Activated CD8-positive, alpha-beta memory T cell treated with anti-CD3 and anti-CD28 coated beads, Interleukin-2, amount 50 U/mL, for 24 hours (primary cell): ENCODE data around the gene BLZF1.
"Not testable (repeated sequence)": the region's sequence is repeated elsewhere in the genome, so short reads cannot be mapped to it uniquely, and the experiment has no call there.

Source experiments
- DNase-seq: peaks from one replicate; pipeline ENCODE4 v3.0.0-alpha.2; 2020; ENCODE audit errors: extremely low read depth

BLZF1 gene, protein sequence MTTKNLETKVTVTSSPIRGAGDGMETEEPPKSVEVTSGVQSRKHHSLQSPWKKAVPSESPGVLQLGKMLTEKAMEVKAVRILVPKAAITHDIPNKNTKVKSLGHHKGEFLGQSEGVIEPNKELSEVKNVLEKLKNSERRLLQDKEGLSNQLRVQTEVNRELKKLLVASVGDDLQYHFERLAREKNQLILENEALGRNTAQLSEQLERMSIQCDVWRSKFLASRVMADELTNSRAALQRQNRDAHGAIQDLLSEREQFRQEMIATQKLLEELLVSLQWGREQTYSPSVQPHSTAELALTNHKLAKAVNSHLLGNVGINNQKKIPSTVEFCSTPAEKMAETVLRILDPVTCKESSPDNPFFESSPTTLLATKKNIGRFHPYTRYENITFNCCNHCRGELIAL

DNA sequence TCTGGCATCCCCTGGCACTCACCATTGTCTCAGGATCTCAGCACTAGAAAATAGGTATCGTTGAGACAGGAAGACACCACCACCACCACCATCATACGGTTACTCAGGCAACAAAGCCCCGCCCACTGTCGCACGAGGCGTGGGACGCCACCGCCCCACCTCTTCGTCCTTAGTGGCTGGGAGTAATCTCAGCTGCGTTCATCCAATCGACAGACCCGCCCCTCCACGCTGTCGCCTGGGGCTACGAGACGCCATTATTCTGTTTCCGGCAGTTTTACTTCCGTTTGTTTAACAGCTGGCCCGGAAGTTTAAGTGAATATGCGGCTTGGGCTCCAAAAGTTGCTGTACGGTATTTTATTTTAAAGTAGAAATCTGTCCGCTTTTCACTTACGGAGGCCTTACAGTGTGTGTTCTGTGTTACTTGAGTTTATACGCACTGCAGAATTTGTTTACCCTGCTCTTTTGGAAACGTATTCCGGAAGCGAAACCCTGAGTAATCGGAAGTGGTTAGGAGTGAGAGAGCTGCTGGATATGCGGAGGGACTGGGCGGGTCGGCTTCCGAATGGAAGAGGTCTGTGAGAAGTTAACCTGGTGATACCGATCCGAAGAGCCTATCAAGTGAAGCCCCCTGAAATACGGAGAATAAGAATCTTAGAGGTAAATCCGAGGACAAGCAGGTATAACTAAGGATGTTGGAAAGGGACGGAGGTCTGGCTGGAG is at the start of gene BLZF1, which contains the start of gene NME7:
TSS of gene BLZF1 (plus strand) at position 510 of the 720 bp plus-strand sequence. CDS start 1,328 bp downstream, outside the sequence.
TSS of gene NME7 (minus strand) at position 112 of the 720 bp plus-strand sequence. CDS start at position 25, 87 bp downstream.
- DNase-seq = peak; percentile 98

DNA sequence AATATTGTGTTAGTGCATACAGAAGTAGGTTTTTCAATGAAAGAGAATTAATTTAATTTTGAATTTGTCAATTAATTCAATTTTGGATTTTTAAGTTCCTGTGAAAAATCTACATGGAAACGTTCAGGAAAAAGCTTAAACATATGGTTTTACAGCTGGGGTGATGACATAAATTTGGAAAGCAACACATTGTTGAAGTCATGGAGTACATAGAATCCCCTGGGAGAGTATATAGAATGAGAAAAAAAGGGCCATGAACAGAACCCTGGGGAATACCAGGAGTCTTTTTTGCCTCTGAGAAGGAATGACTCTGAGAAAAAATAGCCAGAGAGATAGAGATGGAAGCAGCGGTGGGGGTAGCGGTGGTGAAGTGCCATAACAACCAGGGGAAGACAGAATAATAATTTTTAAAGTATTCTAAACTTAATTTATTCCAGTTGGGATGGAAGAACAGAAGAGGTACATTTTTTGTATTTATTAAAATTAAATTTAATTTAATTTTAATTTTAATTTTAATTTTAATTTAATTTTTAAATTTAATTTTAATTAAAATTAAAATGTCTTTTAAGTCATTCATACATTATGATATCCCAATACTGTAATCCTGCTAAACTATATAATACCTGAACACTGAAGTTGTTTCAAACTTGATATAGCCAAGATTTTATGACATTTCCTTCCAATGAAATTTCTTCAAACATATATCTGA is 49.3 kb upstream of the BLZF1 start:
- no peak for DNase-seq

DNA sequence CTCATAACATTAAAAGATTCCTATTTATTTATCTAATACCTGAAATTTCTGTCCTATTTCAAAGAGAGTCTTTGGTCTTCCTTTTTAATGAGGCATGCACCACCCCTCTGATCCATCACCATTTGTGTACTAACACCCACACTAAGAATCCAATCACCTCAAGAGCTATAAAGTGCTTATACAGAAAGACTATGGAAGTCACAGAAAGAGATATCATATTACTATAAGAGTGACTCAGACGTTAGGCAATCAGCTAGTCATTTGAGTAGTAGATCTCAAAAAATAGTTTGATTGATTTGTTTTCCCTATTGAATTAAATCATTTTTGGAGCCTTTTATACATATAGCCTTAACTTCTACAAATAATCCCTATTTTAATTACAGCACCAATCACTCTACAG is 46.5 kb upstream of the BLZF1 start:
- no peak for DNase-seq

DNA sequence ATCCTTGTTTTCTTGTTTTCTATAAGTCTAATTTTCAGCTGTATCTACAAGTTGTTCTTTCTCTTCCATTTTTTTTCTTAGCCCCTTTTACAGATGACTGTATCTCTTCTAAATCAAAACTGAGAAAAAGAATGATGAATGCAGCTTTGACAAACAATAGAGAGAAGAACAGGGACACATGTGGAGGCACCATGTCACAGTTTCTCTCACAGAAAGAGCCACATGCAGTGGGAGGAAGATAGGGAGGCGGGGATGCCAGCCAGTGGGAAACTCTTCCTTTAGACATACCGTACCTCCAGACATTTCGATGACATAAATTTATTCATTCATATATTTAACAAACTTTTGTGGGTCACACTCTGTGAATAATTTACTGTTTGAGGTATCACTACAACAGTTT is 45.9 kb upstream of the BLZF1 start:
- no peak for DNase-seq

DNA sequence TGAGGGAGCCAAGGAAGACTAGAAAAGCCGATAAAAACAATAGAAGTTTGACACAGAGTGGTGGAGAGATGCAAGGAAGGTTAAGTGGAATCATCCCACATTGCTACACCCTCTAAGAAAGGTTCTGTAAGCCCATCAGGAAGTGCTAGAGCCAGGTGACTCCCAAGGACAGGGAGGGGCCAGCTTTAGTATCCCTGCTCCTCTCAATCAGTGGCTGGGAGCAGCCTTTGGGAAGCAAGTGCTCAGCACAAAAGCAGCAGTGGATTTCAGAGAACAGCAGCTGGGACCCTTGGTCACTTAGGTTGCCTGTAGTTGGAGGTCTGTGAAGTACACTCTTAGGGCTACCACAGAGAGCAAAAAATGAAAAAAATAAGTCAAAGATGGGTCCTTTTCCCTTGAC is 42.9 kb upstream of the BLZF1 start:
- no peak for DNase-seq

DNA sequence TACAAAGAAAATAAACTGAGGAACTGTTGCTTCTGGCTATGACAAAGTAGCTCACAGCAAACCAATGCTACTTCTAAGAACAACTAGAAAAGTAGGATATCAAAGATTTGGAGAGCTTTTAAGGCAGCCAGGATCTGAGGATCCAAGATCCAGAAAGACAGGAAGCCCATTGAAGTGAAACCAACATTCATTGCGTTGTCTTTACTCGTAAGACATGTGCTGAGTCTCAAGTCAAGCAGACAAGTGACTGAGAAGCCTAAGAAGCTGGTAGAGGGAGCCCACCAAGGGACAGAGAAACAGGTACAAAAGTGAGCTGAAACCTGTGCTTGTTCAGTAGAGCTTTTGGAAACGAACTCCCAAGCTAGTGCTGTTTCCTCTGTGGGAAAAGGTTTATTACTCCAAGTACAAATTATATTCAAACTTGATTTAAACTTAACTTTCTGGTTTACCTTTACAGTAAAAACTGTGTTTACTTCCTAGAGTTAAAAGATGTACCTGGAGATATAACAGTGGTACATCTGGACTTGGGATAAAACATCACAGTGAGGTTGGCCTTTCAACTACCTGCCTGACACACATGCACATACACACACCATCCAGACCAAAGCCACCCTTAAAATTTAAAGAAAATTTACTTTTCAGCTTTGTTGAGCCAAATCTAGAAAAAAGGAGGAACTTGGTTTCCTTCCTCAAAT is 41.6 kb upstream of the BLZF1 start:
- no peak for DNase-seq

DNA sequence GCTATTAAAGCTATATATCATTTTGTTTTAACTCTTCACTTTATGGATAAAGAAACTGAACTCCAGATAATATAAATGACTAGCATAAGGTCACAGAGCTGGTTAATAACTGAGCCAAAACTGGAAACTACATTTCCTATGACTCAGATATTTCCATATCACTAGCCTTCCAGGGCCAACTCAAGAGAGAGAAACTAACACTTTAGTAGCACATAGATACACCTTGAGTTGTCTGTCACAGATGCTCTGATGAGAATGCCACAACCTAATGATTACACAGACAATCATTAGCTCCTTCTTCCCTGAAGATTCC is 41.1 kb upstream of the BLZF1 start:
- DNase-seq = no peak

DNA sequence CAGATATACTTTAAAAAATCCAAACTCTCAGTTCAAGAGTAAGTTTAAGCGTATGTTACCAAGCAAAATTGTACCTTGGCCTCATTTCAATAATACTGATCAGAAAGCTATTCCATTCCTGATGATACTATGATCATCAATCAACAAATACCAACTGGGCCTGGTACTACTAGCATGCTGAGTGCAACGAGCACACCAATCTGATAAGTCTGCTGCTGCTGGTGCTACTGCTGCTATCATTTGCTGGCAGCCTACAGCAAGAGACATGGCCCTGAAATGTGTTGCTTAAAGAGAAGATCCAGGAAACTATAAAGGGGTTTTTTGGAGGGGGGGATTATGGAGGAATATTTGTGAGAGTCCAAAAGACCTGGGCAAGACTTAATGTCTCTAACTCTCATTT is 40.1 kb upstream of the BLZF1 start:
- no peak for DNase-seq

DNA sequence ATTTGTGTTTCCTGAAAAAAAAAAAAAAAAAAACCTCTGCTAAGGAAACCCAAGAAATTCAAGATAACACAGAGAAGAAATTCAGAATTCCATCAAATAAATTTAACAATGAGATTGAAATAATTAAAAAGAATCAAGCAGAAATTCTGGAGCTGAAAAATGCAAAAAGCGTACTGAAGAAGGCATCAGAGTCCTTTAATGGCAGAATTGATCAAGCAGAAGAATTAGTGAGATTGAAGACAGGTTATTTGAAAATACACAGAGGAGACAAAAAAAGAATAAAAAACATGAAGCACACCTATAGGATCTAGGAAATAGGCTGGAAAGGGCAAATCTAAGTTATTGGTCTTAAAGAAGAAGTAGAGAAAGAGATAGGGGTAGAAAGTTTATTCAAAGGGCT is 38.6 kb upstream of the BLZF1 start:
- no peak for DNase-seq

DNA sequence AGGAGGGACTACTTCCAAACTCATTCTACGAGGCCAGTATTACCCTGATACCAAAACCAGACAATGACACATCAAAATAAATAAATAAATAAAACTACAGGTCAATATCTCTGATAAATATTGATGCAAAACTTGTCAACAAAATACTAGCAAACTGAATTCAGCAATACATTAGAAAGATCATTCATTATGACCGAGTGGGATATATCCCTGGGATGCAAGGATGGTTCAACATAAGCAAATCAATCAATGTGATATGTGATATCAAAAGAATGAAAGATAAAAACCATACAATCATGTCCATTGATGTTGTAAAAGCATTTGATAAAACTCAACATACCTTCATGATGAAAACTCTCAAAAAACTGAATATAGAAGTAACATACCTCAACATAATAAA is 37.1 kb upstream of the BLZF1 start:
- no peak for DNase-seq

DNA sequence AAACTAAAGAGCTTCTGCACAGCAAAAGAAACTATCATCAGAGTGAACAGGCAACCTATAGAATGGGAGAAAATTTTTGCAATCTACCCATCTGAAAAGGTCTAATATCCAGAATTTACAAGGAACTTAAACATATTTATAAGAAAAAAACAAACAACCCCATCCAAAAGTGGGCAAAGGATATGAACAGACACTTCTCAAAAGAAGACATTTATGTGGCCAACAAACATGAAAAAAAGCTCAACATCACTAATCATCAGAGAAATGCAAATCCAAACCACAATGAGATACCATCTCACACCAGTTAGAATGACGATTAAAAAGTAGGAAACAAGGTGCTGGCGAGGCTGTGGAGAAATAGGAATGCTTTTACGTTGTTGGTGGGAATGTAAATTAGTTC is 33.3 kb upstream of the BLZF1 start:
- not testable (repeated sequence) for DNase-seq

DNA sequence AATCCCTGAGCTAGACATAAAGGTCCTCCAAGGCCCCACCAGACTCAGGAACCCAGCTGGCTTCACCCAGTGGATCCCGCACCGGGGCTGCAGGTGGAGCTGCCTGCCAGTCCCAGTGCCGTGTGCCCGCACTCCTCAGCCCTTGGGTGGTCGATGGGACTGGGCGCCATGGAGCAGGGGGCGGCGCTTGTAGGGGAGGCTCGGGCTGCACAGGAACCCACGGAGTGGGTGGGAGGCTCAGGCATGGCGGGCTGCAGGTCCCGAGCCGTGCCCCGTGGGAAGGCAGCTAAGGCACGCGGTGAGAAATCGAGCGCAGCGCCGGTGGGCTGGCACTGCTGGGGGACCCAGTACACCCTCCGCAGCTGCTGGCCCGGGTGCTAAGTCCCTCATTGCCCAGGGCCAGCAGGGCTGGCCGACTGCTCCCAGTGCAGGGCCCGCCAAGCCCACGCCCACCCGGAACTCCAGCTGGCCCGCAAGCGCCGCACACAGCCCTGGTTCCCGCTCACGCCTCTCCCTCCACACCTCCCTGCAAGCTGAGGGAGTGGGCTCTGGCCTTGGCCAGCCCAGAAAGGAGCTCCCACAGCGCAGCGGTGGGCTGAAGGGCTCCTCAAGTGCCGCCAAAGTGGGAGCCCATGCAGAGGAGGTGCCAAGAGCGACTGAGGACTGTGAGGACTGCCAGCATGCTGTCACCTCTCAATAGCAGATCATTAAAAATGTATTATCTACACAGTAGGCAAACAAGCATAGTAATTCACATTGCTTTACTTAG is 30.9 kb upstream of the BLZF1 start:
- not testable (repeated sequence) for DNase-seq

DNA sequence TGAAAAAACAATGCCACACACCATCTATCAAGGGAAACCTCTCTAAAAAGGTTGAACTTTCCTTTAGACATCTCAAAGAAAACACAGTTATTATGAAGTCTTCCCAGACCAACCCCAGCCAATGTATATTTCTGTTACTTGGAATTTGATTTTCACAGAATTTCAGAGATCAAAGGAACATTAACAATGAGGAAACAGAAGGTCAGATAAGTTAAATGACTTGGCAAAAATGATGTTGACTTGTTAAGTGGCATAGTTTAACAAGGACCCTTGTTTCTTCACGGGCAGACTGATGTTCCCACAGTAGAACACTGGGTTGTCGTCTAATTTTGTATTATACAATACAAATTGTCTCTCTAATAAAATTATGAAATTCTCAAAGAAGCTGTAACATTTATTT is 29.4 kb upstream of the BLZF1 start:
- DNase-seq = no peak

DNA sequence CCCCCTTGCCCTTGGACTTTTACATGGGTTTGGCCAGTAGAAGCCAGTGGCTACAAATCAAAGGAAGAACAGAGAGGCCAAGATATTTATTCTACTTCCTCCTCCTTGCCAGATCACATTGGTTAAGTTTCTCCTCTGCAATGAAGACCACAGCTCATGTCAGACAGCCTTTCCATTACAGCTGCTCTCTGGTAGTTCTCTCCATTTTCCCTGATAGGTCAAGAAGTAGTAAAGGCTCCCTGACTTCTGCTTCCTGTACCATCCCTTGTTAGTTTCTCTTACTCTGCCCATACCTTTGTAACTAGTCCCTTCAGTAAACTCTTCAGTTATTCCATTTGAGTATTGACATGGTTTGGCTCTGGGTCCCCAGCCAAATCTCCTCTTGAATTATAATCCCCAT is 28.2 kb upstream of the BLZF1 start:
- no peak for DNase-seq

DNA sequence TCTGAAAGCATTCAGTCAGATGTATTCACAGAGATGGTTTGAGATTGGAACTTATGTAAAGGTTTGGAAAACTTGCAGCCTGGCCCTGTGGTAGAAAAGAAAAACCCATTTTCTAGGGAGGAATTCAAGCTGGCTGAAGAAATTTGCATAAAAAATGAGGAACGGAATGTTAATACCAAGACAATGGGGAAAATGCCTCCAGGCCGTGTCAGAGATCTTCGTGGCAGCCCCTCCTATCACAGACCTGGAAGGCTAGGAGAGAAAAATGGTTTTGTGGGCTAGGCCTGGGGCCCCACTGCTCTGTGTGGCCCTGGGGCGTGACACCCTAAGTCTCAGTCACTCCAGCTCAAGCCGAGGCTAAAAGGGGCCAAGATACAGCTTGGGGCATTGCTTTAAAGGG is 27.1 kb upstream of the BLZF1 start:
- no peak for DNase-seq

DNA sequence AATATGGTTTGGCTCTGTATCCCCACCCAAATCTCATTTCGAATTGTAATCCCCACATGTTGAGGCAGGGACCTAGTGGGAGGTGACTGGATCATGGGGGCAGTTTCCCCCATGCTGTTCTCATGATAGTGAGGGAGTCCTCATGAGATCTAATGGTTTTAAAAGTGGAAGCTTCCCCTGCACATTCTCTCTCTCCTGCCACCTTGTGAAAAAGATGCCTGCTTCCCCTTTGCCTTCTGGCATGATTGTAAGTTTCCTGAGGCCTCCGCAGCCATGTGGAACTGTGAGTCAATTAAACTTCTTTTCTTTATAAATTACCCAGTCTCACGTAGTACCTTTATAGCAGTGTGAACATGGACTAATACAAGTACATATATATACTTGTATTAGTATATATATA is 25.9 kb upstream of the BLZF1 start:
- DNase-seq = not testable (repeated sequence)

DNA sequence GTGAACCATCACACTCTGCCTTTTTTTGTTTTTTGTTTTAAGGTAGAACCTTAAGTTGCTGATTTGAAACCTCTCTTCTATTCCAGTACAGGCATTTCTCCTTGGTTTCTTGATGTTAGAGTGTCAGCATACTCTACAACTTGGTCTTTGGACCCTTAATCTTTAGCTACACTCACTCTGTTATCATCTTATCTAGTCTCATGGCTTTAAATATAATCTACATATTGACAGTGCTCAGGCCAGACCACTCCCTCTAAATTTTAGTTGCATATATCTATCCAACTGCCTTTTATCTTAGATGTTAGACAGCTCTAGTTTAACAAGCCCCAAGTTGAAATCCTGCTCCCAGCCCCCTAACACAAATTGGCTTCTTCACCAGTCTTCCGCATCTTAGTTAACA is 22.5 kb upstream of the BLZF1 start:
- DNase-seq = no peak

DNA sequence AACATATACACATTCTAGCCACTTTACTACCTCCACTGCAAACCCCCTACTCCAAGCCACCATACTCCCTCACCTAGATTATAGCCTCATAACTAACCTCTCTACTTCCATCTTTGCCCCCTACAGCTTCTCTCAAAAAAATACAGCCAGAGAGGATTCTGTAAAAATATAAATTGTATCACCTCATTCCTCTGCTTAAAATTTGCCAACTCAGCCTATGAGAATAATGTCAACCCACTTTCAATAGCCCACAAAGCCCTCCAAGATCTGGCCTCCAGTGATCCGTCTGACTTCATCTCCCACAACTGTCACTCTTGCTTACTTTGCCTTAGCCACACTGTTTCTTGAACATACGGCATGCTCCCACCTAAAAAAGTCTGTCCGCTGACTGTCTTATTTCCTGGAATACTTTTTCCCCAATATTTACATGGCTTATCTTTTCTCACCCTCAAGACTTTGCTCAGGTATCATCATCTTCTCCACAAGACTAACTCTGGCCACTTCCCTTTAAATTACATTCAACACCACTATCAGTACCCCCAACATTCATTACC is 21.9 kb upstream of the BLZF1 start:
- DNase-seq = no peak

DNA sequence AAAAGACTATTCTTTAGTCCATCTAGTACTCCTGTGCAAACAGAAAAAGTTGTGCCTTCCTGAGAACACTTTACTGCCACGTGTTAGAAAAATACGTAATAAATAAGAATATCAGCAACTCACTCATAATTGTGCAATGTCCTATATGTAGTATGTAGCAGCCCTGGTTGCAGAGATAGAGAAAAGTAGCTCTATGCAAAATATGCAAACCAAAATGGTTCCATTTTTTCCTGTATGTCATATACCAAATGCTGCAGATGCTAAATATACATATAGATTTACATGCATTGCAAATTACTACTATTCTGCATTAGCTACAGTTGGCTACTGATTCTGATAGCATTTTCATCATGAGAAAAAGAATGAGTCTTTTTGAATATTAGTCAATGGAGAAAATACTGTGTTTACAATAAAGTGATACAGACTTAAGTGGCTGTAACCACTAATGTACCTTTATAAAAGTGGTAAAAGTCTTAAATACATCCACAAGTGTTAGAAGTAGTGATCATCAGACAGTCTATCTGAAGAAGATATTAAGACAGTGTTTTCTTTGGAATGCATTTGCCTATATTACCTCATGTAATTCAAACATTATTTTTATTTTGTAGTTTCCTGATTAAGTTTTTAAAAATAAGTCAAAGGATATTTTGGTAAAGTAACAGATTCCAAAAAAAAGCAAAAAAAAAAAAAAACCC is 20.2 kb upstream of the BLZF1 start:
- no peak for DNase-seq

DNA sequence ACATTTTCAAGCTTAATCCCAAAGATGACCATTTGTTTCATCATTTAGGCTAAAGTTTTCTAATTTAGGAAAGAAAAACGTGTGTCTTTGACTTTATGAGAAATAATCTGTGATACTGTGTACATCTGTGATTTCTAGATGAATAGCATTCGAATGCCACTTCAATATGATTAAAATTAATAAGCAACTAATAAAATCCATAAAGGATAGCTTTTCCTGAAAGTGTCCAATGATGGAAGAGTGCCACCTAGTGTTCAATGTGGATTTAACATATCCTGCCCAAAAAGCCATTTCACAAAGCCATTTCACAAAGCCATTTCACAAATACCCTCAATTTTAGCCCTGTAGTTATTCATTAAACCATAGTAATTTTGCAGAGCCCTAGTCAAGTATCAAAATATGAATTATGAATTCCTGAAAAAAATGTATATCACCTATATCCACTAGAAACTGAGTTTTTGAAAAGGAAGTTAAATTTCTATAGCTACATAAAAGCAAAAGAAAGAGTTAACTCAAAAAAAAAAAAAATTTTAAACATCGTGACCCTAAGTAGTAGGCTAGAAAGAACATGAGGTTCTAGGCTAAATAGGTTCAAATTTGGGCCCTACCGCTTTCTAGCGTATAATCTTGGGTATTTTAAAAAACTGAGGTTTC is 19.5 kb upstream of the BLZF1 start:
- no peak for DNase-seq
